ACC112 (cell line): ENCODE measurements around the gene POLR3A.

ENCODE experiments used
- H2AFZ ChIP-seq: fragments of 200-600 bp; sonication (generic); one replicate; pipeline ENCODE4 v1.6.0; 2017; ENCODE audit warnings: antibody characterized with exemption, low read length; ENCODE audit not compliant: unreplicated experiment
- H3K27ac ChIP-seq: fragments of 200-600 bp; sonication (generic); 2 replicates; pipeline ENCODE4 v1.5.1; 2014; ENCODE audit warnings: low read depth, mild to moderate bottlenecking, antibody characterized with exemption, low read length, moderate library complexity
- H3K27me3 ChIP-seq: fragments of 200-600 bp; sonication (generic); 2 replicates; pipeline ENCODE4 v1.6.1; 2014; ENCODE audit warnings: mild to moderate bottlenecking, antibody characterized with exemption, low read length, moderate library complexity, mixed read lengths; ENCODE audit not compliant: insufficient read depth
- H3K36me3 ChIP-seq: fragments of 200-600 bp; sonication (generic); 2 replicates; pipeline ENCODE4 v1.6.1; 2016; ENCODE audit warnings: mild to moderate bottlenecking, antibody characterized with exemption, low read length, moderate library complexity, mixed read lengths; ENCODE audit not compliant: insufficient read depth
- H3K4me1 ChIP-seq: fragments of 200-600 bp; sonication (generic); one replicate; pipeline ENCODE4 v1.6.1; 2016; ENCODE audit warnings: low read length, mixed read lengths; ENCODE audit not compliant: insufficient read depth, unreplicated experiment, control insufficient read depth
- H3K4me3 ChIP-seq: fragments of 200-600 bp; sonication (generic); 2 replicates; pipeline ENCODE4 v1.5.1; 2014; ENCODE audit warnings: mild to moderate bottlenecking, low read depth, low read length
- H3K79me2 ChIP-seq: fragments of 200-600 bp; sonication (generic); one replicate; pipeline ENCODE4 v1.6.0; 2016; ENCODE audit warnings: low read length; ENCODE audit not compliant: control insufficient read depth, unreplicated experiment, insufficient read depth

The POLR3A gene

GRCh38 chr10:77967611-77968022 lies 61.7 kb downstream of the POLR3A start:
- no peaks in the 10 kb centered on the region for H3K27me3 ChIP-seq
- H3K4me3 ChIP-seq, result no peak overlapping the region
- H3K79me2 ChIP-seq, result no peaks in the 10 kb centered on the region

DNA sequence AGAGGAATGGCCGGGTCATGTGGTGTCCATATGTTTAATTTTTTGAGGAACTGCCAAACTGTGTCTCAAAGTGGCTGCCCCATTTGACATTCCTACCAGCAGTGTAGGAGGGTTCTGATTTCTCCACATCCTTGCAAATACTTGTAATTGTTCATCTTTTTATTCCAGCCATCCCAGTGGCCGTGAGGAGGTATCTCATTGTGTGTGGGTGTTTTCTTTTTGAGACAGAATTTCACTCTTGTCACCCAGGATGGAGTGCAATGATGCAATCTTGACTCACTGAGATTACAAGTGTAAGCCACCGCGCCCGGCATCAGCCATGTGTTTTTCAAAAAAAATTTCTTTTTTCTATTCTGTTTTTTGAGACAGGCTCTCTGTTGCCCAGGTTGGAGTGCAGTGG lies 64.0 kb downstream of the POLR3A start:
- no peak overlapping the region for H2AFZ ChIP-seq
- no peaks in the 10 kb centered on the region for H3K27me3 ChIP-seq
- no peak overlapping the region for H3K4me3 ChIP-seq
- no peaks in the 10 kb centered on the region for H3K79me2 ChIP-seq
- H3K27ac ChIP-seq, result peak overlapping the region; percentile 18; the same call in 1 of the 2 replicates
- peaks cover 10% of the 10 kb centered on the region for H3K4me1 ChIP-seq
- no peaks in the 10 kb centered on the region for H3K36me3 ChIP-seq

More at GRCh38 chr10:77967611-77968022, 61.7 kb downstream of the POLR3A start:
- Histone ChIP-seq H3K4me1 (peaks cover 22% of the 10 kb centered on the region), H2AFZ (no peak overlapping the region), H3K36me3 (no peaks in the 10 kb centered on the region), H3K27ac (no peak overlapping the region)

GRCh38 chr10:77964811-77965210 lies 64.5 kb downstream of the POLR3A start:
- no peaks in the 10 kb centered on the region for H3K36me3 ChIP-seq
- peaks cover 10% of the 10 kb centered on the region for H3K4me1 ChIP-seq
- H3K27ac ChIP-seq, result peak overlapping the region; percentile 18; the same call in 1 of the 2 replicates
- no peak overlapping the region for H2AFZ ChIP-seq
- H3K4me3 ChIP-seq, result no peak overlapping the region
- H3K27me3 ChIP-seq, result no peaks in the 10 kb centered on the region
- H3K79me2 ChIP-seq, result no peaks in the 10 kb centered on the region

GRCh38 chr10:77963901-77964300 lies 65.4 kb downstream of the POLR3A start:
- Histone ChIP-seq H2AFZ (no peak overlapping the region), H3K36me3 (no peaks in the 10 kb centered on the region), H3K27ac (no peak overlapping the region), H3K4me1 (peaks cover 10% of the 10 kb centered on the region), H3K79me2 (no peaks in the 10 kb centered on the region), H3K4me3 (no peak overlapping the region), H3K27me3 (no peaks in the 10 kb centered on the region)

- H3K36me3 ChIP-seq, result no peaks in the 10 kb centered on the region
- H2AFZ ChIP-seq, result no peak overlapping the region
- no peaks in the 10 kb centered on the region for H3K79me2 ChIP-seq
- H3K4me1 ChIP-seq, result peaks cover 10% of the 10 kb centered on the region
- H3K4me3 ChIP-seq, result no peak overlapping the region
- H3K27ac ChIP-seq, result no peak overlapping the region
- H3K27me3 ChIP-seq, result no peaks in the 10 kb centered on the region
These were observed 66.8 kb downstream of the POLR3A start for GRCh38 chr10:77962350-77963146.

- H3K27ac ChIP-seq, result no peak overlapping the region
- H3K4me1 ChIP-seq, result peaks cover 10% of the 10 kb centered on the region
- no peaks in the 10 kb centered on the region for H3K36me3 ChIP-seq
- no peaks in the 10 kb centered on the region for H3K27me3 ChIP-seq
- H2AFZ ChIP-seq, result no peak overlapping the region
- H3K4me3 ChIP-seq, result no peak overlapping the region
- no peaks in the 10 kb centered on the region for H3K79me2 ChIP-seq
These were observed 67.6 kb downstream of the POLR3A start for GRCh38 chr10:77961668-77962067.

DNA sequence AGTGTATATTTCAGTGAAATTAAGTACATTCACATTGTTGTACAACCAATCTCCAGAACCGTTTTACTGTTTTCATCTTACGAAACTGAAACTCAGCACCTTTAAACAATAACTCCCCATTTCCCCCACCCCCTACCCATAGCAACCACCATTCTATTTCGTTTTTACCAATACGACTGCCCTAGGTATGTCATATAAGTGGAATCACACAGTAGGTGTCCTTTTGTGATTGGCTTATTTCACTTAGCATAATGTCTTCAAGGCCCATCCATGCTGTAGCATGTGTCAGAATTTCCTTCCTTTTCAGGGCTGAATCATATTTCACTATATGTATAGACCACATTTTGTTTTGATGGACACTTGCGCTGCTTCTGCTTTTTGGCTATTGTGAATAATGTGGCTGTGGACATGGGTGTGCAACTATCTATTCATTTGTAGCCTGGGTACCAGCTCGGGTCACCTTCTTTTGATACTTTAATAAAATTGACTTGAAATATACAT lies 68.4 kb downstream of the POLR3A start:
- Histone ChIP-seq H3K36me3 (no peaks in the 10 kb centered on the region), H3K4me1 (peaks cover 10% of the 10 kb centered on the region), H3K27ac (no peak overlapping the region), H3K4me3 (no peak overlapping the region), H3K27me3 (no peaks in the 10 kb centered on the region), H2AFZ (no peak overlapping the region), H3K79me2 (no peaks in the 10 kb centered on the region)

GRCh38 chr10:77959887-77960455 lies 69.3 kb downstream of the POLR3A start:
- Histone ChIP-seq H3K27me3 (no peaks in the 10 kb centered on the region), H3K27ac (no peak overlapping the region), H2AFZ (no peak overlapping the region), H3K4me3 (no peak overlapping the region), H3K4me1 (peaks cover 3% of the 10 kb centered on the region), H3K36me3 (no peaks in the 10 kb centered on the region), H3K79me2 (no peaks in the 10 kb centered on the region)

DNA sequence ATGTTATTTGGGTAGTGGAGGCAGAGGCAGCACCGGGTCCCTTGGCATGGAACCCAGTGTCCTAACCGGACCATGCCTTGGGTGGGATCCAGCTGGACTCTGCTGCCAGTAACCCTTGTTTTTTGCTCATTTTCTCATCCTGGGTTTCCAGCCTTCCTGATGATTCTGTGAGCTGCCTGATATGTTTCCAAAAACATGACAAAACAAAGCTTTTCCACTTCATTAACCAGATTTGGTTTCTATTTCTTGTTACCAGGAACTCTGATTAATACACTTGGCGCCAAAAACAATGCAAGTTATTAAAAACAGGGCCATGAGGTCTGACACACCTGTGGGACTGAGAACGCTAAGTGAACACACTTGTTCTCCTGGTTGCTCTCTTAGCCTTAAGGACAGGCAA lies 69.9 kb downstream of the POLR3A start:
- Histone ChIP-seq H3K79me2 (no peaks in the 10 kb centered on the region), H2AFZ (no peak overlapping the region), H3K27me3 (no peaks in the 10 kb centered on the region), H3K4me1 (no peaks in the 10 kb centered on the region), H3K27ac (no peak overlapping the region), H3K36me3 (no peaks in the 10 kb centered on the region), H3K4me3 (no peak overlapping the region)

- Histone ChIP-seq H3K36me3 (no peaks in the 10 kb centered on the region), H3K79me2 (no peaks in the 10 kb centered on the region), H2AFZ (no peak overlapping the region), H3K4me3 (no peak overlapping the region), H3K27ac (no peak overlapping the region), H3K4me1 (no peaks in the 10 kb centered on the region), H3K27me3 (no peaks in the 10 kb centered on the region)
These were observed 74.2 kb downstream of the POLR3A start for GRCh38 chr10:77955136-77955535.

DNA sequence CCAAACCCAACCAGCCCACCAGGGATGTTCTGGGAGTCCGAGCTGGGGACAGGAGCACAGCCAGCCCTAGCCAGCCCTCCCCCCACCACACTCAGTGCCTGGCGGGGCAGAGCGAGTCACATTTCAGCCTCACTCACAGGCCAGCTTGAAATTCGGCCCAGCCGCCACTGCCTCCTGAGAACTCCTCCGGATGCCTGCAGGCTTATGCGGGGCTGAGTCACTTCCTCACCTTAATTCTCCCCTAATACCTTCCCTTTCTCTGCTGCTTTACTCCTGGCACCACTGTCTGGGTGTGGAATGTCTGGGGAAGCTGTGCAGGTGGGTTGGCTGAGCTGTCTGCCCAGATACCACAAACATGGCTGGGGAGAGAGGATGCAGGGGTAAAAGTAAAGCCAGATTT lies 80.1 kb downstream of the POLR3A start:
- Histone ChIP-seq H3K36me3 (no peaks in the 10 kb centered on the region), H3K27ac (peak overlapping the region; percentile 41), H3K79me2 (no peaks in the 10 kb centered on the region), H3K27me3 (no peaks in the 10 kb centered on the region), H3K4me1 (peaks cover 17% of the 10 kb centered on the region), H3K4me3 (no peak overlapping the region), H2AFZ (peak overlapping the region; percentile 69)
